Measurements from ENCODE around the gene CBX1.

CBX1 gene

DNA sequence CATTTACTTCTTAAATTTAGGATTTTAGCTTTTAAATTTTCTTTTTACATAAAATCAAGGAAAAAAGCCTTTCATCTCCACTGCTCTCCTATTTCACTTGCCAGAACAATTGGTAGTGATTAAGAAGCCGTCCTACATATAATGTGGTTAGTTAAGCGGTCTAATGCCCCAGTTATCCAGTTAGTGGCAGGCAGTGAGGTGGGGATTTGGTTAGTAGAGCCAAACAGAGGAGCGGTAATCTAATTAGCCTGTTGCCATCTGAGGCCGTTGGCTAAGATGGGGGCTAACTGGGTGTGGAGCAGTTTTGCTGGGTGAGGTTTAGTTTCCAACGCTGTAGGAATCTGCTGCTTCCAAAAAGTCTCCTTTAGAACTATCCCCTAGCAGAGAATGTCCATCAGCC lies 28.7 kb upstream of the CBX1 start:
- TF ChIP-seq, protein P1, sequence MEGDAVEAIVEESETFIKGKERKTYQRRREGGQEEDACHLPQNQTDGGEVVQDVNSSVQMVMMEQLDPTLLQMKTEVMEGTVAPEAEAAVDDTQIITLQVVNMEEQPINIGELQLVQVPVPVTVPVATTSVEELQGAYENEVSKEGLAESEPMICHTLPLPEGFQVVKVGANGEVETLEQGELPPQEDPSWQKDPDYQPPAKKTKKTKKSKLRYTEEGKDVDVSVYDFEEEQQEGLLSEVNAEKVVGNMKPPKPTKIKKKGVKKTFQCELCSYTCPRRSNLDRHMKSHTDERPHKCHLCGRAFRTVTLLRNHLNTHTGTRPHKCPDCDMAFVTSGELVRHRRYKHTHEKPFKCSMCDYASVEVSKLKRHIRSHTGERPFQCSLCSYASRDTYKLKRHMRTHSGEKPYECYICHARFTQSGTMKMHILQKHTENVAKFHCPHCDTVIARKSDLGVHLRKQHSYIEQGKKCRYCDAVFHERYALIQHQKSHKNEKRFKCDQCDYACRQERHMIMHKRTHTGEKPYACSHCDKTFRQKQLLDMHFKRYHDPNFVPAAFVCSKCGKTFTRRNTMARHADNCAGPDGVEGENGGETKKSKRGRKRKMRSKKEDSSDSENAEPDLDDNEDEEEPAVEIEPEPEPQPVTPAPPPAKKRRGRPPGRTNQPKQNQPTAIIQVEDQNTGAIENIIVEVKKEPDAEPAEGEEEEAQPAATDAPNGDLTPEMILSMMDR (IDR thresholded peaks at IDR 0.05; ENCODE audit: poor library complexity, severe bottlenecking) = no peak
- peaks cover 16% of the 10 kb centered on the region for H3K4me1 ChIP-seq (ENCODE audit: insufficient read depth, poor library complexity, severe bottlenecking)
- H3K4me3 ChIP-seq (ENCODE audit: severe bottlenecking) = no peak overlapping the region
- H3K27me3 ChIP-seq (ENCODE audit: insufficient read depth, poor library complexity, severe bottlenecking) = no peaks in the 10 kb centered on the region
- H3K9me3 ChIP-seq (ENCODE audit: severe bottlenecking) = no peaks in the 10 kb centered on the region
- no peaks in the 10 kb centered on the region for H3K36me3 ChIP-seq (ENCODE audit: low read depth)
- ATAC-seq (ENCODE audit: low read depth) = no peak
- H3K27ac ChIP-seq (ENCODE audit: poor library complexity, severe bottlenecking) = no peak overlapping the region
- no peak for DNase-seq (ENCODE audit: low spot score)

GRCh38 chr17:48128400-48128799 lies 27.1 kb upstream of the CBX1 start:
- no peak for DNase-seq (ENCODE audit: low spot score)
- Histone ChIP-seq H3K4me3 (ENCODE audit: severe bottlenecking) (no peak overlapping the region), H3K27ac (ENCODE audit: poor library complexity, severe bottlenecking) (peak overlapping the region; percentile 73), H3K27me3 (ENCODE audit: insufficient read depth, poor library complexity, severe bottlenecking) (no peaks in the 10 kb centered on the region), H3K36me3 (ENCODE audit: low read depth) (0 out of 2 replicates have a peak, but pooled peaks cover 2% of the 10 kb centered on the region), H3K4me1 (ENCODE audit: insufficient read depth, poor library complexity, severe bottlenecking) (peaks cover 16% of the 10 kb centered on the region), H3K9me3 (ENCODE audit: severe bottlenecking) (no peaks in the 10 kb centered on the region)
- TF ChIP-seq, protein P1 (IDR thresholded peaks at IDR 0.05; ENCODE audit: poor library complexity, severe bottlenecking) = no peak
- no peak for ATAC-seq (ENCODE audit: low read depth)

- Histone ChIP-seq H3K27me3 (ENCODE audit: insufficient read depth, poor library complexity, severe bottlenecking) (no peaks in the 10 kb centered on the region), H3K36me3 (ENCODE audit: low read depth) (0 out of 2 replicates have a peak, but pooled peaks cover 8% of the 10 kb centered on the region), H3K4me3 (ENCODE audit: severe bottlenecking) (no peak overlapping the region), H3K9me3 (ENCODE audit: severe bottlenecking) (no peaks in the 10 kb centered on the region), H3K4me1 (ENCODE audit: insufficient read depth, poor library complexity, severe bottlenecking) (peaks cover 16% of the 10 kb centered on the region), H3K27ac (ENCODE audit: poor library complexity, severe bottlenecking) (peak overlapping the region; percentile 73)
- DNase-seq (ENCODE audit: low spot score) (peak; percentile 91), ATAC-seq (ENCODE audit: low read depth) (peak; percentile 98)
- TF ChIP-seq, protein P1 (IDR thresholded peaks at IDR 0.05; ENCODE audit: poor library complexity, severe bottlenecking) = no peak
Measured at GRCh38 chr17:48127371-48128051, 26.2 kb upstream of the CBX1 start.

- peak overlapping the region; percentile 73 for H3K27ac ChIP-seq (ENCODE audit: poor library complexity, severe bottlenecking)
- no peaks in the 10 kb centered on the region for H3K27me3 ChIP-seq (ENCODE audit: insufficient read depth, poor library complexity, severe bottlenecking)
- DNase-seq (ENCODE audit: low spot score) = no peak
- H3K36me3 ChIP-seq (ENCODE audit: low read depth) = peaks cover 9% of the 10 kb centered on the region; the same call in 1 of the 2 replicates
- H3K4me3 ChIP-seq (ENCODE audit: severe bottlenecking) = no peak overlapping the region
- TF ChIP-seq, protein P1 (IDR thresholded peaks at IDR 0.05; ENCODE audit: poor library complexity, severe bottlenecking) = no peak
- H3K9me3 ChIP-seq (ENCODE audit: severe bottlenecking) = no peaks in the 10 kb centered on the region
- H3K4me1 ChIP-seq (ENCODE audit: insufficient read depth, poor library complexity, severe bottlenecking) = peaks cover 16% of the 10 kb centered on the region
- no peak for ATAC-seq (ENCODE audit: low read depth)
Measured at GRCh38 chr17:48126532-48126850, 25.2 kb upstream of the CBX1 start.

DNA sequence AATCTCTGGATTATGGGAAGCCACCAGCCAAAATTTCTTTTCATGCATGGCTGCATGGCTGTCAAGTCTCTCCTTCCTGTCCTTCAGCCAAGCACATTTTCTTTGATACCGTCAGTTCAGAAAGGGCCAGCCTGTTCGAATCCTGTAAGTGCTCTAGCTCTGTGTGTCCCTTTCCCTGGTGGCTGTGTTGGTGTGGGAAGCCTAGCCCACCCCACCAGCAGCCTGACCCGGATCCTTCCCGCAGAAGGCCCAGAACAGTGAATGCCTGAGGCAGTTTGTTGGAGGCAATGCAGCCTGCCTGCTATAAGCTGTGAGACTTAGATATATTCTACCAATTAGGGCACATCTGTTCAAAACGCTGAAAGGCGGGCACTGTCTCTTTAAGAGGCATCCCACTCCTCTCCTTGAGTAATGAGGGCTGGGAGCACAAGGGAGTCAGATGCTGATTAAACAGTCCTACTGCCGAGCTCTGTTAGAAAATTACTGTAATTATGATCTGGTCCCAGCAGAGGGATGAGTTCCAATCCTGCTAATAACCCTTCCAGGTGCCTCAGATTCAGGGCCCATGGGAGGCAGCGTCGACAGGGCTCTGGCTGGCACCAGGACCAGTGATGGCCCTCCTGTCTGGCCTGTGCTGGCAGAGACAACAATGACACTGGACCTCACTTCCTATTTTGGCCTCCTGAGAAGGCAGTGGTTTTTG lies 24.7 kb upstream of the CBX1 start:
- ATAC-seq (ENCODE audit: low read depth) = no peak
- H3K4me3 ChIP-seq (ENCODE audit: severe bottlenecking) = no peak overlapping the region
- H3K27ac ChIP-seq (ENCODE audit: poor library complexity, severe bottlenecking) = peak overlapping the region; percentile 73

More for the DNA sequence above, 24.7 kb upstream of the CBX1 start:
- Histone ChIP-seq H3K9me3 (ENCODE audit: severe bottlenecking) (no peaks in the 10 kb centered on the region), H3K4me1 (ENCODE audit: insufficient read depth, poor library complexity, severe bottlenecking) (peaks cover 16% of the 10 kb centered on the region), H3K27me3 (ENCODE audit: insufficient read depth, poor library complexity, severe bottlenecking) (no peaks in the 10 kb centered on the region), H3K36me3 (ENCODE audit: low read depth) (peaks cover 14% of the 10 kb centered on the region)
- DNase-seq (ENCODE audit: low spot score) = no peak
- TF ChIP-seq, protein P1 (IDR thresholded peaks at IDR 0.05; ENCODE audit: poor library complexity, severe bottlenecking) = no peak
